NCI-H524 treated with DMSO at 0.1 percent for 48 hours (cell line): ENCODE data around the gene JUP.

Experiments
- DNase-seq: peaks from one replicate; lab custom pipeline; 2025; lab: John Stamatoyannopoulos, UW

JUP gene

GRCh38 chr17:41723801-41724475 lies 62.6 kb downstream of the JUP start:
- DNase-seq = no peak

- DNase-seq = no peak
These were observed 64.3 kb downstream of the JUP start for GRCh38 chr17:41722231-41722630.

- no peak for DNase-seq
These were observed 68.2 kb downstream of the JUP start for GRCh38 chr17:41718287-41718645.

GRCh38 chr17:41717408-41718286 lies 68.9 kb downstream of the JUP start:
- DNase-seq = no peak

DNA sequence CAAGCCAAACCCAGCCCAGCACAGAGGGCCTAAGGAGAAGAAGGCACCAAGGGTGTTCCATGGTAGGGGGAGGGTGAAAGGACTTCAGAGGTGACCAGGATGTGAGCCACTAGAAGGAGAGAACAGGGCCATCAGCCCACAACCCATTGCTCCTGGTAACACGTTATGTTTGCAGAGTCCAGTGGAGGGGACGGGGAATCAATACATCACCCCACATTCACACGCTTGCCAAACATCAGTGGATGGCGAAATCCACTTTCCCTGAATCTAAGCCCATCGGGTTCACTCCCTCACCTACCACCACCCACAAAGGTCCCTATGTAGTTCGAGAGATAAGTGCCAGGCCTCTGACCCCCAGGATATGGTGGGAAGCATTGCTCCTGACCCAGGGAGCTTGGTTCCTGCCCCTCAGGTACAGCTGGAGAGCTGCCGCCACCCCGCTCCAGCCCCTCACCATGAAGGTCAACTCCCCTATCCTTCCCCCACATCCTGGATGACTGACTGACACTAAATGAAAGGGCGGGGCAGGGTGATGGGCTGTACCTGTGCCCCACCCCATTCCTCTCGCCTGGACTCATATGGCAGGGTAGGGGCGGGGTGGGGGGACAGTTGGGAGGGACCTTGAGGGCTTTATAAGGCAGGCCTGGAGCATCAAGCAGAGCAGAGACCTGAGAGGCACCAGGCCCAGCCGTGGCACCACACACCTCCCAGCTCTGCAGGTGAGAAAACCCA lies 74.7 kb downstream of the JUP start, which contains the start of gene GAST:
GAST (plus strand) TSS at position 663 of the 732 bp plus-strand sequence. CDS start 3,106 bp downstream, outside the sequence.
- DNase-seq = no peak

GRCh38 chr17:41710472-41711090 lies 75.9 kb downstream of the JUP start:
- no peak for DNase-seq

GRCh38 chr17:41707803-41708669 lies 78.5 kb downstream of the JUP start:
- no peak for DNase-seq

DNA sequence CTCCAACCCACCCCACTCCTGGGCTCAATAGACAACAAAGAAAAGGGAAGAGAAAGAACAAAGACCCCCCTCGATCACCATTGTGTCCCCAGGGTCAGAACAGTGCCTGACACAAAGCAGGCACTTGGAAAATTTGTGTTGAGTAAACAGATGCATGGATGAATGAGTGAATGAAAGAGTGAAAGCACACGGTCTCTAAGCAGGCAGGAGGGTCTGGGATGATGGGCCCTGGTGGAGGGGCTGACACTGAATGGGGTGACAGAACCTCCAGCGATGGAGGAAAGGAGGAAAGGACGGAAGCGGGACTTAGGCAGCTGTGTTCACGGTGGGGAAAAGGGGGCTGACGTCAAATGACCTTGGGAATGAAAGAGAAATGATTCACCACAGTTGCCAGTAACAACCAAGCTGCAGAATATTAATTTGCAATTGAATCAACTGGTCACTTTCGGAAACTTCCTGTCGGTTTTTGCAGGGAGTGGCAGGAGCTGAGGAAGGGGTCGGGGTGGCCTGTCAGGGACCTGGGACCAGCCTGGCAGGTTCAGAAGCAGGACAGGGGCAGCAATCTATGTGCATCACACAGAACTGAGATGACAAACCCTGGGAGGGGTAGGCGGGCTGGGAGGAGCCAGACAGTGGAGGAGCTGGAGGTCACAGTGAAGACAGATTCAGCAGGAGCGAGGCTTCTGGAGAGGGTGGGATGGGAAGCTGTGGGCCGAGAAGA lies 81.1 kb downstream of the JUP start:
- DNase-seq = no peak
